Midbrain (tissue), 1 donor: ENCODE data around the gene FXN.
"Not testable (repeated sequence)": the region's sequence is repeated elsewhere in the genome, so short reads cannot be mapped to it uniquely, and the experiment has no call there.

Experiments
- DNase-seq: peaks from one replicate; lab custom pipeline; 2025; lab: John Stamatoyannopoulos, UW

The FXN gene

DNA sequence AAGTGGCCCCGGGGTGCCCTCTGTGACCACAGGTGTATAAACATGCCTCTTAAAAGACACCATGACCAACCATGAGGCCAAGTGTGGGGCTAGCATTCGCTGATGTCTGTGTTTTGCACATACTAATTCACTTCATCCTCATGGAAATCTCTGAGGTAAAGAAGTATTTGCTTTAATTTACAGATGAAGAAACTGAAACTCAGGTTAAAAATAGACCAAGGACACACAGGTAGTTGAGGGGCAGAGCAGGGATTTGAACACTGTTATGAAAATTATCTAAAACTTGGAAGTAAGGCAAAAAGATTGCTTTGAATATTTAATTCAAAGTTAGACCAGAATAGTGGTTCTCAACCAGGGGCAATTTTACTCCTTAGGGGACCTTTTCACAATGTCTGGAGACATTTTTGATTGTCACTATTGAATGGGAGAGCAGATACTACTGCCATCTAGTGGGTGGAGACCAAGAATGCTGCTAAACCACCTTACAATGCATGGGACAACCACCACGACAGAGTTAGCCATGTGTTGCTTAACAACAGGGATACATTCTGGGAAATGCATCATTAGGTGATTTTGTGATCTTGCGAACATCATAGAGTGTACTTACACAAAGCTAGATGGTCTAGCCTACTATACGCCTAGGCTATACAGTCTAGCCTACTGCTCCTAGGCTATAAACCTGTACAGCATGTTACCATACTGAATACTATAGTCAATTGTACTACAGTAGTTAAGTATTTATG, 8.0 kb upstream of the FXN start:
- DNase-seq: peak; percentile 45

DNA sequence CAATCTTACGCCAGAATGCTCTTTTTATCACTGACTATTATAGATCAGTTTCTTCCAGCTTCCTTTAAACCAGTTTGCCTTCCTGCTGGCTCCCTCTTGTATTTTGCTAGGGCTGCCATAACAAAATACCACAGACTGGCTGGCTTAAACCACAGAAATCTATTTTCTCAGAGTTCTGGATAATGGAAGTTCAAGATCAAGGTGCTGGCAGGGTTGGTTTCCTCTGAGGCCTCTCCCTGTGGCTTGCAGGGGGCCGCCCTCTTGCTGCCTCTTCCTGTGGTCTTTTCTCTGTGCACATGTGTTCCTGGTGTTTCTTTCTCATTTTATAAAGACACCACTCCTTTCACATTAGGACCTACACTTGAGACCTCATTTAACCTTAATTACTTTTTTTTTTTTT, 6.8 kb upstream of the FXN start:
- no peak for DNase-seq

GRCh38 chr9:69029535-69029934, 6.0 kb upstream of the FXN start:
- DNase-seq: no peak

DNA sequence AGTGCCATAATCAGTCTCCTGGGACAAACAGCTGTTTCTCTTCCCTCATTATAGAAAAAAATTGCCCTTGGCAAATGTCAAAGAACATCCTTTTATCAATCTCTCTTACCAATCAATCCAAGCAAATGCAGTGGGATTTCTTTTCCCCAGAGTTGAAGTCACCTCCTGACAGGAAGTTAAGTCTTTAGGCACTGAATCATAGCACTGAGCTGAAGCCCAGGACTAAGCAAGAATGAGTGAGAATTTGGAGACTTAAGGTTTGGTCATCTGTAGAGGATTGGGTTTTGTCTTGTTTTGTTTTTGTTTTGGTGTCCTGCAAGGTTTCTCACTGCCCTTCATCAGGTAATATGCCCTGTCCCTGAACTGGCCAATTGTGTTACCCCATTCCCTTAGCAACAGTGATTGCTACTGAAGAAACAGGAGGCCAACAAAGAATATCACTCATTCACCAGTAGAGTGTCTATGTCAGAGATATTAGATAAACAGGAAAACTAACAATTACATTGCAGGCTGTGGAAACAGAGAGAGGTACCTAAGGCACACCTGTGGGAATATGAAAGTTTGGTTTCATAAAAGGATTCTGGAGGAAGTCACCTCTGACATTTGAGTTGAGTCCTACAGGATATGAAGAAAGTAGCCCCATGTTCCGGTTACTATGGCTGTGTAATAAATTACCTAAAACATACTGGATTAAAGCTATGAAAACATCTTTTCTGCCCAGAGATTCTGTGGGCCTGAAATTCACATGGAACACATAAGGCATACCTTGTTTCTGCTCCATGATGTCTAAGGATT, 4.5 kb upstream of the FXN start:
- no peak for DNase-seq

DNA sequence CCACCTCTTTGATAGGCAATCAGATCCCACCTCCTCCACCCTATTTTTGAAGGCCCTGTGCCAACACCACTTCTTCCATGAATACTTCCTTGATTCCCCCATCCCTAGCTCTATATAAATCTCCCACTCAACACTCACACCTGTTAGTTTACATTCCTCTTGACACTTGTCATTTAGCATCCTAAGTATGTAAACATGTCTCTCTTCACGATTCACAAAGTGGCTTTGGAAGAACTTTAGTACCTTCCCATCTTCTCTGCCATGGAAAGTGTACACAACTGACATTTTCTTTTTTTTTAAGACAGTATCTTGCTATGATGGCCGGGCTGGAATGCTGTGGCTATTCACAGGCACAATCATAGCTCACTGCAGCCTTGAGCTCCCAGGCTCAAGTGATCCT, 1.5 kb upstream of the FXN start:
- no peak for DNase-seq

GRCh38 chr9:69036309-69036708, 757 bp downstream of the FXN start:
- no peak for DNase-seq

DNA sequence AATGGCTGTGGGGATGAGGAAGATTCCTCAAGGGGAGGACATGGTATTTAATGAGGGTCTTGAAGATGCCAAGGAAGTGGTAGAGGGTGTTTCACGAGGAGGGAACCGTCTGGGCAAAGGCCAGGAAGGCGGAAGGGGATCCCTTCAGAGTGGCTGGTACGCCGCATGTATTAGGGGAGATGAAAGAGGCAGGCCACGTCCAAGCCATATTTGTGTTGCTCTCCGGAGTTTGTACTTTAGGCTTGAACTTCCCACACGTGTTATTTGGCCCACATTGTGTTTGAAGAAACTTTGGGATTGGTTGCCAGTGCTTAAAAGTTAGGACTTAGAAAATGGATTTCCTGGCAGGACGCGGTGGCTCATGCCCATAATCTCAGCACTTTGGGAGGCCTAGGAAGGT, 1.2 kb downstream of the FXN start:
- no peak for DNase-seq

DNA sequence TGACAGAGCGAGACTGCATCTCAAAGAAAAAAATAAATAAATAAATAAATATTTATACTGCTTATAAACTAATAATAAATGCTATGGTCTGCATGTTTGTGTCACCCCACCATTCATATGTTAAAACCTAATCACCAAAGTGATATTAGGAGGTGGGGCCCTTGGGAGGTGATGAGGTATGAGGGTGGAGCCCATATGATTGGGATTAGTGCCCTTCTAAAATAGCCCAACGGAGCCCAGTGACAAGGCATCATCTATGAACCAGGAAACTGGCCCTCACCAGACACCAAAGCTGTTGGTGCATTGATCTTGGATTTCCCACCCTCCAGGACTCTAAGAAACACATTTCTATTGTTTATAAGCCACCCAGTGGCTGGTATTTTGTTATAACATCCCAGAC, 5.1 kb downstream of the FXN start:
- no peak for DNase-seq

DNA sequence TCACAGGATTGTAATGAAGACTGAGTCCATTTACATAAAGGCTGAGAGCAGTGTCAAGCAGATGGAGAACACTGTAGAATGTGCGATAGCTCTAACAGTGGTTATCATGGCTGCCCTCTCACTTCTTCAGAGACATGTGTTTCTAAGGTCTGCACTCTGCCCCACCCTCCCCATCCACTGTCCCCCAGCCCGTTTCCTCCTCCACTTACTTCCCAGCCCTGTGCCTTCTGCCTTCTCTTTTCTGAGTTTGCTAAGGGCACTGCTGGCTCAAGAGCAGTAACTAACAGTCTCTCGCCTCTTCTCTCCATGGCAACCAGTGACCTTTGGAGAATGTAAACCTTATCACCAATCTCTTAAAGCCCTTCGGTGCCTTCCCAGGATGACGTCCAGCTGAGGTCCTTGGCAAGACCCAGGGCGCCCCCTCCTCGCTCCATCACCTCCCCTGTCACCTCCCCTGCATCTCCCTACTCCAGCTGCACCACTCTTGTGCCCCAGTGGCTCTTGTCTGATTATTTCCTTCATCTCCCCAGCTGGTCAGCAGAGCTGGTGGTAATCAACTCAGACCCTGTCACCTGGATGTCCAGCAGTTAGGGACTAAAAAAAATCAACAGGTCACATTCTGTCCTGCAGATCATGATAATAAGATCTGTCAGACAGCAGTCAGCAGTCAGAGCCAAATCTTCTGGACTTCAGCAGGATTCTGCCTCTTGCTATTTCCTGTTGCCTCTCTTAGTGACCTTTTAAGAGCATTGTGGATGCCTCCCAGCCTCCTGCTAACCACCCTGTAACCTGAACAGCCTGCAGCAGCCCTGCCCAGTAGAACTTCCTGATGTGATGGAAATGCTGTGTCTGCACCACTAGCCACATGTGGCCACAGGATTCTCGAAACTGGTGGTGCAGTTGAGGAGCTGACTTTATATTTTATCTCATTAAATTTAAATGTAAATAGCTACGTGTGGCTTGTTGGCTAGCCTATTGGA, 9.0 kb downstream of the FXN start:
- DNase-seq: no peak

DNA sequence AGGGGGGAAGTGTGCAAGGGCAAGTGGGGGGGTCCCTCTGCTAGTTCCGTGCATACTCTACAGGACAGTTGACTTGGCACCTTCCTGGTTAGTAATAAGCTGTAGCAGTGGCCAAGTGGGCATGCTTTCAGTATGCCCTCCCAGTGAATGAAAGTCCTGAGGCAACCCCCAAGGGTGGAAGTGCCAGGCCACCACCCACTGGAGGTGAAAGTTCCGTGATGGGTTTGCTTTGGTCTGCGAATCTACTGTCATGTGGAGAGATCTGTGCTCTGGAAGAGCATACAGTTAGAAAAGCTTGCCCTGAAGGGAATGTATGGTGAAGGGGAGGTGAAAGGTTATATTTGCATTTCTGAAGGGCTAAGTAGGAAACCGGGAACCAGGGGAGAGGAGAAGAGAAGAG, 10.3 kb downstream of the FXN start:
- DNase-seq: no peak

- no peak for DNase-seq
Observed at GRCh38 chr9:69046723-69047122, 11.2 kb downstream of the FXN start.

DNA sequence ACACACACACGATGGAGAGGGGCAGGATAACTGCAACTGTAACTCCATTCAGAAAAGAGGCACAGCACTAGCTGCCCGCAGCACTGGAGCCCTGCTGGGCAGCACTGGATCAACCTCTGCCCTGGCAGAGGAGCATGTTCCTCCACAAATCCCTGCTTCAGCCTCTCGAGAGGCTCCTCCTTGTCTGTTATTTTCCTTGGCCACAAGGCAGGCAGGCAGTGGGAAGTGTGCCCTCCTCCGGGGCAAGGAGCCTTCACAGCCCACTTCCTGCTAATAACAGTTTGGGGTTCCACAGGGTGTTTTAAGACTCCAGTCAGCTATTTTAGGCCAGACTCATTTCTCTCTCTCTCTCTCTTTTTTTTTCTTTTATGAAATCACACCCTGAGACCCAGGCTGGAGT, 11.8 kb downstream of the FXN start:
- DNase-seq: no peak

- no peak for DNase-seq
Observed at GRCh38 chr9:69049094-69049493, 13.5 kb downstream of the FXN start.

GRCh38 chr9:69050936-69051335, 15.4 kb downstream of the FXN start:
- not testable (repeated sequence) for DNase-seq

GRCh38 chr9:69054989-69055388, 19.4 kb downstream of the FXN start:
- no peak for DNase-seq

- no peak for DNase-seq
Observed at GRCh38 chr9:69056191-69056815, 20.8 kb downstream of the FXN start.

- DNase-seq: no peak
Observed at GRCh38 chr9:69058101-69058500, 22.5 kb downstream of the FXN start.

- DNase-seq: no peak
Observed at GRCh38 chr9:69060766-69061165, 25.2 kb downstream of the FXN start.

DNA sequence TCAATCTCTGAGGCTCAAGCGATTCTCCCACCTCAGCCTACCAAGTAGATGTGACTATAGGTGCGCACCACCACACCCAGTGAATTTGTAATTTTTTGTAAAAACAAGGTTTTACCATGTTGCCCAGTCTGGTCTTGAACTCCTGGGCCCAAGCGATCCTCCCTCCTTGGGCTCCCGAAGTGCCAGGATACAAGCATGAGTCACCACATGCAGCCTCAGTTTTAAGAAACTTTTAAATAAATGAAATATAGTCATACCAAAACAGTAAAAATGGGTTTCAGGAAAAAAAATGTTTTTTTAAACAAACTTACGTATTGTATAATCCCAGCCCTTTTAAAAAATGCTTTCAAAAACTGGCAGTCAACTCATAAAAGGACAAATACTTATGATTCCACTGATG, 26.6 kb downstream of the FXN start:
- DNase-seq: no peak

DNA sequence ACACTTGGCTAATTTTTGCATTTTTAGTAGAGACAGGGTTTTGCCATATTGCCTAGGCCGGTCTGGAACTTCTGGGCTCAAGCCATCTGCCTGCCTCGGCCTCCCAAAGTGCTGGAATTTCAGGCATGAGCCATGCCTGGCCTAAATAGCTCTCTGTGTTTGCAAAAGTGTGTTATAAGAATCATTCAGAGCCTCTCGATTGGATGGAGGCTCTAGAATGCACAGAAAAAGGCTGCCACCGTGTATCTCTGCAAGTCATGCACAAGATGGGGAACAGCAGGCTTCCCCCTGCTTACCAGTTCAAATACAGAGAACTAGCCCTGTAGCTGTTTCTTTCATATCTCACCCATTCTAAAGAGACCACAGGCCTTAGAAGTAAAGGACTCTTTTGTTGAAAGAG, 28.3 kb downstream of the FXN start:
- DNase-seq: no peak

DNA sequence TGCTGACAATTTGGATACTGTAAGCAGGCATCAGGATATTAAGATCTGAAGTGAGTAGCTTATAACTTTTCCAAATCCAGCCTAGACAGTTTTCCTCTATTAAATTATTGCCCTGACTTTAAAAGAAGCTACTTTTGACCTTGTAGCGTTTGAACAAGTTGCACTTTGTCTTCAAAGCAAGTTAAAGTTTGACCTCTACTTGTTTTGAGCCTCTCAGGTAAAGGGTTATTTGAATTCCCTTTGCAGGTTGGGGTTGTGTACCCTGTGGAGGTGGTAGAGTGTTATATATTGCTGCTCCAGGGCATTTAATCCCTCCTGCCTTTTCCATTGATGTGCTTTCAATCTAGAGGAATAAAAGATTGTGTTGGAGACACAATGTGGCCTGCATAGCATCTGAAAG, 30.1 kb downstream of the FXN start:
- DNase-seq: no peak

DNA sequence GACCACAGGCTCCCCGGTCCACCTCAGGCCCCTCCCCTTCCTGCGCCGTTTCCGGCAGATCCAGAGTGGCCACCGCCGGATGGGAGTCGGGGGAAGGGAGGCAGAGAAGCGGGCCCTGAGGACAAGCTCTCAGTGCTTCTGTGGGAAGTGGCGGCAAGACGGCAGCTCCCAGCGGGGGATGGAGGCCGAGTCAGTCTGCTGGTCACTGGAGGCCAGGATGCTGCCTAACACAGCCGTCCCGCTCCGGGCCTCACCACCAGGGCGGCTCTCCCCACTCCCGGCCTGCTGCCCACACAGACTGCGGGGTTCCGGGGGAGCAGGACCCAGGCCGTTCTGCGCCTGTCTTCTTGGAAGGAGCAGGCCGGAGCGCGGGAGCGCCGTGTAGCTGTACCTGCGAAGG, 31.4 kb downstream of the FXN start:
- no peak for DNase-seq
